H1 (cell line): Measurements from ENCODE around the gene NEU4. TPM values are rescaled to one million over a fixed set of nuclear protein-coding genes. Genes with fewer than 3 reads are reported as not detected.

Experiments used
- CTCF ChIA-PET: fragments of 300-600 bp; sonication (Branson Sonifier 250); formaldehyde crosslinking; loops from one replicate; lab custom pipeline; 2021; ENCODE audit not compliant: partially characterized antibody; lab: Charles Lee
- POLR2A ChIA-PET: fragments of 300-600 bp; sonication (Branson Sonifier 250); formaldehyde crosslinking; loops from one replicate; lab custom pipeline; 2021; ENCODE audit warnings: inconsistent platforms; ENCODE audit not compliant: partially characterized antibody; lab: Charles Lee
- DNase-seq, 2 experiments: peaks; one replicate each; pipeline versions ENCODE4 v3.0.0 to v3.0.0-alpha.2; 2010 to 2022; ENCODE audit warnings: low spot score in 2 of 2, low read depth in 1 of 2, mixed read lengths in 1 of 2
- FAIRE-seq: peaks from 2 replicates; lab custom pipeline; 2011; peaks lifted over from hg19 to GRCh38; lab: Jason Lieb, UNC
- H2AFZ ChIP-seq: 2 replicates; pipeline ENCODE4 v1.8.1; 2012; ENCODE audit warnings: low read length, inconsistent platforms
- H2AK5ac ChIP-seq: 2 replicates; pipeline ENCODE4 v1.6.1; 2013; ENCODE audit warnings: low read depth, low read length
- H2BK120ac ChIP-seq: replicated peaks from 2 replicates; pipeline ENCODE3; 2013; ENCODE audit warnings: low read depth, low read length, inconsistent platforms
- H2BK12ac ChIP-seq: 2 replicates; pipeline ENCODE4 v1.6.1; 2013; ENCODE audit warnings: low read depth, low read length
- H2BK15ac ChIP-seq: 2 replicates; pipeline ENCODE4 v1.6.1; 2013; ENCODE audit warnings: low read length
- H2BK20ac ChIP-seq: 2 replicates; pipeline ENCODE4 v1.6.1; 2013; ENCODE audit warnings: low read length
- H2BK5ac ChIP-seq: 2 replicates; pipeline ENCODE4 v1.6.1; 2013; ENCODE audit warnings: low read depth, low read length
- H3K14ac ChIP-seq: 2 replicates; pipeline ENCODE4 v1.6.1; 2013; ENCODE audit warnings: inconsistent platforms; ENCODE audit not compliant: insufficient read length
- H3K18ac ChIP-seq: 2 replicates; pipeline ENCODE4 v1.6.1; 2013; ENCODE audit warnings: low read length; ENCODE audit errors: extremely low read depth
- H3K23ac ChIP-seq: 2 replicates; pipeline ENCODE4 v1.6.1; 2013; ENCODE audit warnings: inconsistent platforms; ENCODE audit not compliant: insufficient read length
- H3K23me2 ChIP-seq: 2 replicates; pipeline ENCODE4 v1.6.1; 2013; ENCODE audit warnings: low read depth, low read length
- H3K27ac ChIP-seq: 2 replicates; pipeline ENCODE4 v1.6.1; 2011; ENCODE audit warnings: low read depth, low read length, inconsistent platforms
- H3K27me3 ChIP-seq, 4 experiments: replicated peaks in 1 of 4; 1 replicate in 1 of 4; 2 replicates in 3 of 4; pipeline versions ENCODE4 v1.6.1 to v1.8.1; 2011 to 2013; ENCODE audit warnings: low read length in 3 of 4, mild to moderate bottlenecking in 3 of 4, inconsistent platforms in 2 of 4, mixed read lengths in 2 of 4, moderate library complexity in 1 of 4; ENCODE audit not compliant: control insufficient read depth in 3 of 4, insufficient read depth in 3 of 4; ENCODE audit errors: extremely low read depth in 1 of 4
- H3K36me3 ChIP-seq, 4 experiments: 2 replicates each; pipeline versions ENCODE4 v1.6.1 to v1.8.1; 2011 to 2013; ENCODE audit warnings: mild to moderate bottlenecking in 4 of 4, low read length in 3 of 4, moderate library complexity in 2 of 4, control low read depth in 1 of 4, inconsistent platforms in 1 of 4; ENCODE audit not compliant: insufficient read depth in 4 of 4, control insufficient read depth in 2 of 4
- H3K4ac ChIP-seq: replicated peaks from 2 replicates; pipeline ENCODE3; 2013; ENCODE audit warnings: low read length, low read depth, mixed read lengths, inconsistent platforms; ENCODE audit not compliant: insufficient read length
- H3K4me1 ChIP-seq, 4 experiments: replicated peaks in 1 of 4; 1 replicate in 1 of 4; 2 replicates in 3 of 4; pipeline versions ENCODE4 v1.6.1 to v1.8.1; 2011 to 2013; ENCODE audit warnings: low read length in 3 of 4, inconsistent platforms in 2 of 4, mixed read lengths in 1 of 4; ENCODE audit not compliant: insufficient read depth in 4 of 4, control insufficient read depth in 3 of 4
- H3K4me2 ChIP-seq, 2 experiments: 2 replicates each; pipeline versions ENCODE4 v1.6.1 to v1.8.1; 2011 to 2013; ENCODE audit warnings: low read depth in 2 of 2, low read length in 2 of 2, control low read depth in 1 of 2, inconsistent platforms in 1 of 2, mild to moderate bottlenecking in 1 of 2; ENCODE audit not compliant: insufficient read depth in 1 of 2
- H3K4me3 ChIP-seq, 4 experiments: fragments of 200-600, 300-600 bp in 1 of 4; sonication (generic), shearing (Covaris generic), sonication (Bioruptor Twin) in 1 of 4; 2 replicates each; pipeline versions ENCODE4 v1.5.1 to v1.8.1; 2011 to 2016; ENCODE audit warnings: low read length in 4 of 4, low read depth in 3 of 4, control low read depth in 2 of 4, inconsistent platforms in 2 of 4, mild to moderate bottlenecking in 2 of 4, mixed read lengths in 1 of 4, moderate library complexity in 1 of 4; ENCODE audit not compliant: insufficient read depth in 2 of 4; ENCODE audit errors: extremely low read depth in 1 of 4
- H3K56ac ChIP-seq: replicated peaks from 2 replicates; pipeline ENCODE3; 2013; ENCODE audit warnings: low read depth, mild to moderate bottlenecking, mixed read lengths, low read length, inconsistent platforms; ENCODE audit not compliant: insufficient read length
- H3K79me1 ChIP-seq: 2 replicates; pipeline ENCODE4 v1.6.1; 2013; ENCODE audit warnings: low read depth, low read length, control low read depth
- H3K79me2 ChIP-seq, 2 experiments: 2 replicates each; pipeline versions ENCODE4 v1.6.1 to v1.8.1; 2012 to 2013; ENCODE audit warnings: low read length in 2 of 2, mild to moderate bottlenecking in 2 of 2, inconsistent platforms in 1 of 2; ENCODE audit not compliant: insufficient read depth in 2 of 2, control insufficient read depth in 1 of 2
- H3K9ac ChIP-seq, 4 experiments: replicated peaks in 1 of 4; 1 replicate in 1 of 4; 2 replicates in 3 of 4; pipeline versions ENCODE4 v1.6.1 to v1.8.1; 2011 to 2013; ENCODE audit warnings: low read depth in 3 of 4, low read length in 3 of 4, control low read depth in 2 of 4, mild to moderate bottlenecking in 2 of 4, moderate library complexity in 2 of 4, inconsistent platforms in 1 of 4; ENCODE audit errors: extremely low read depth in 1 of 4
- H3K9me3 ChIP-seq, 2 experiments: 2 replicates each; pipeline versions ENCODE4 v1.6.1 to v1.8.1; 2012 to 2013; ENCODE audit warnings: mild to moderate bottlenecking in 2 of 2, moderate library complexity in 2 of 2, control low read depth in 1 of 2, inconsistent platforms in 1 of 2, low read depth in 1 of 2, low read length in 1 of 2, mixed read lengths in 1 of 2; ENCODE audit not compliant: insufficient read depth in 2 of 2
- H4K20me1 ChIP-seq, 2 experiments: replicated peaks in 1 of 2; 2 replicates each; pipeline versions ENCODE3 to v1.8.1; 2011 to 2013; ENCODE audit warnings: inconsistent platforms in 2 of 2, low read length in 2 of 2, mild to moderate bottlenecking in 1 of 2; ENCODE audit not compliant: insufficient read depth in 2 of 2, control insufficient read depth in 1 of 2
- H4K5ac ChIP-seq: 2 replicates; pipeline ENCODE4 v1.6.1; 2013; ENCODE audit warnings: low read length, low read depth, mixed read lengths, inconsistent platforms; ENCODE audit not compliant: insufficient read length
- H4K8ac ChIP-seq: 2 replicates; pipeline ENCODE4 v1.8.0; 2013; ENCODE audit warnings: mild to moderate bottlenecking, moderate library complexity, low read length, inconsistent platforms; ENCODE audit not compliant: insufficient read depth; ENCODE audit errors: extremely low read depth
- H4K91ac ChIP-seq: replicated peaks from 2 replicates; pipeline ENCODE3; 2013; ENCODE audit warnings: low read length, mixed read lengths, inconsistent platforms; ENCODE audit not compliant: insufficient read length
- BCL11A ChIP-seq, 2 experiments: IDR thresholded peaks; one replicate each; pipeline ENCODE4 v1.6.1; 2011; ENCODE audit warnings: low read depth in 2 of 2, low read length in 2 of 2, mild to moderate bottlenecking in 2 of 2
- CHD1 ChIP-seq: IDR thresholded peaks from 2 replicates; pipeline ENCODE4 v1.6.1; 2012; ENCODE audit warnings: low read depth, low read length, improper control_type of control experiment
- CREB1 ChIP-seq: IDR thresholded peaks from 2 replicates; pipeline ENCODE4 v1.6.1; 2012; ENCODE audit warnings: inconsistent platforms
- FOSL1 ChIP-seq: IDR thresholded peaks from 2 replicates; pipeline ENCODE4 v1.6.1; 2011; ENCODE audit warnings: mild to moderate bottlenecking, low read depth, low read length, moderate library complexity; ENCODE audit not compliant: insufficient read depth
- HDAC2 ChIP-seq, 2 experiments: fragments of 300-600 bp in 1 of 2; sonication (generic) in 1 of 2; IDR thresholded peaks; 2 replicates each; pipeline ENCODE4 v1.6.1; 2011 to 2012; ENCODE audit warnings: low read depth in 2 of 2, low read length in 2 of 2, mild to moderate bottlenecking in 2 of 2, moderate library complexity in 2 of 2, borderline replicate concordance in 1 of 2, inconsistent platforms in 1 of 2
- JUND ChIP-seq: IDR thresholded peaks from 2 replicates; pipeline ENCODE4 v1.6.1; 2011; ENCODE audit warnings: mild to moderate bottlenecking, improper control_type of control experiment, low read length
- KDM4A ChIP-seq: IDR thresholded peaks from one replicate; pipeline ENCODE4 v1.7.1; 2012; ENCODE audit warnings: low read depth, mild to moderate bottlenecking, moderate library complexity, low read length, inconsistent platforms; ENCODE audit not compliant: severe bottlenecking
- POLR2A ChIP-seq, 2 experiments: IDR thresholded peaks; 1 replicate in 1 of 2; 2 replicates in 1 of 2; pipeline ENCODE4 v1.6.1; 2011; ENCODE audit warnings: low read depth in 2 of 2, low read length in 2 of 2, mild to moderate bottlenecking in 2 of 2; ENCODE audit errors: control extremely low read depth in 1 of 2
- POLR2AphosphoS5 ChIP-seq: IDR thresholded peaks from 2 replicates; pipeline ENCODE4 v1.6.1; 2011; ENCODE audit warnings: low read depth, low read length
- RFX5 ChIP-seq: IDR thresholded peaks from 2 replicates; pipeline ENCODE4 v1.6.1; 2011; ENCODE audit warnings: low read depth, low read length, improper control_type of control experiment, borderline replicate concordance
- SIRT6 ChIP-seq: IDR thresholded peaks from one replicate; pipeline ENCODE4 v1.7.1; 2012; ENCODE audit warnings: low read length, inconsistent platforms
- SP2 ChIP-seq: IDR thresholded peaks from 2 replicates; pipeline ENCODE4 v1.6.1; 2012; ENCODE audit warnings: mild to moderate bottlenecking, low read length, inconsistent platforms
- WGBS, 2 experiments: shearing (Covaris generic) in 1 of 2; methylation state at CpG; one replicate each; pipeline versions ENCODE4 v1.1.6 to v1.1.7; 2013 to 2015; ENCODE audit warnings: low lambda C conversion rate in 2 of 2, mixed read lengths in 2 of 2, inconsistent platforms in 1 of 2, low coverage in 1 of 2, missing lambda C conversion rate in 1 of 2; ENCODE audit not compliant: insufficient replicate concordance in 2 of 2, insufficient coverage in 1 of 2, insufficient read length in 1 of 2; ENCODE audit errors: extremely low coverage in 1 of 2, missing lambda C conversion rate in 1 of 2; 5-methylcytosine and 5-hydroxymethylcytosine counted together
- polyA plus RNA-seq, 7 experiments: library from polyadenylated mRNA; depleted of rRNA in 3 of 7; stranded (reverse) in 5 of 7; unstranded in 2 of 7; fragments of >200 nt in 5 of 7; fragments of 200-250 nt in 2 of 7; gene quantifications; 1 replicate in 5 of 7; 2 replicates in 1 of 7; 4 replicates in 1 of 7; pipeline versions ENCODE4 v1.2.1 to v1.2.3, GENCODE V29; 2011 to 2013; ENCODE audit warnings: missing spikeins in 2 of 7, mixed read lengths in 2 of 7
- total RNA-seq: library from RNA; stranded (reverse); fragmentation: NEBNext Ultra II Directional; extraction: Animal tissue kit (Norgen Biotek cat#: 25700); gene quantifications from 2 replicates; pipeline ENCODE4 v1.2.1, GENCODE V29; 2021
- TF ChIP-seq, protein P1 (sequence below): IDR thresholded peaks from 2 replicates; pipeline ENCODE4 v1.6.1; 2011; ENCODE audit warnings: low read length, improper control_type of control experiment

The NEU4 gene
- total and polyA plus RNA-seq, 2 of the 8 experiments (the other 6 are each of a cell fraction or from before 2014, with no cell fraction given): 0.32 to 0.50 TPM

DNA sequence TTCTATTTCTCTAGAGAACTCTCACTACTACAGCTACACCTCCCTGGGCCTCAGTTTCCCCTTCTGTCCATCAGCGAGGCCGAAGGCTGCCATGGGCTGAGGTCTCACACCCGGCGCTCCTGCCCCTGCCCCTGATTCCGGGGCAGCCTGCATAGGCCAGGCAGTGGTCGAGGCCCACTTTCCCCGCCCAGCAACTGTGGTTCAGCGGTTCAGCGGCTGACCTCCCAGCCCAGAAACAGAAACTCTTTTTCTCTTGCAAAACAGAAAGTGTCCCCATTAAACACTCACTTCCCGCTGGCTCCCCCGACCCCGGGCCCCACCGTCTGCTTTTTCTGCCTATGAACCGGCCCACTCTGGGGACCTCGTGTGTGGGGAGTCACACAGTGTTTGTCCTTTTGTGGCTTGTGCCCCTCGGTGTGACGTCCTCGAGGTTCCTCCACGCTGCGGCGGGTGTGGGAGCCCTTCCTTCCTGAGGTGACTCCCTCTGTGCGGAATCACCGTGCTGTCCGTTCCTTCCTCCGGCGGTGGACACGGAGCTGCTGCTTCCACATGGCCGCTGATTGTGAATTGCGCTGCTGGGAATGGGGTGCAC, 33.7 kb downstream of the NEU4 start:
- H3K9ac ChIP-seq: no peak overlapping the region
- H4K20me1 ChIP-seq: no peaks in the 10 kb centered on the region
- no peak overlapping the region for H3K56ac ChIP-seq
- H2BK5ac ChIP-seq: no peak overlapping the region
- no peak overlapping the region for H3K14ac ChIP-seq
- peaks cover 0 to 15% (median 11%) of the 10 kb centered on the region in 4 experiments; a peak in 4 of 7 replicates for H3K27me3 ChIP-seq
- DNase-seq: peak in 1 of 2 experiments; percentile 56
- H2BK15ac ChIP-seq: no peak overlapping the region
- H3K18ac ChIP-seq: no peak overlapping the region; the same call in 1 of the 2 replicates
- CTCF ChIA-PET: interaction anchor here (0.6 to 2.2 kb wide), 2 partner anchors 34 to 128 kb away, joined by 3 to 5 read pairs; partner anchors contain the start of gene NEU4
- WGBS, 2 experiments: 75% methylated on average over 25 of the region's 29 CpGs; no CpG with 5 or more reads in 1 of the 2 experiments
- H3K4me2 ChIP-seq: no peak overlapping the region
- H3K23ac ChIP-seq: no peak overlapping the region
- no peak overlapping the region for H3K4ac ChIP-seq
- no peaks in the 10 kb centered on the region for H3K36me3 ChIP-seq
- H2BK120ac ChIP-seq: no peak overlapping the region
- no peaks in the 10 kb centered on the region for H3K9me3 ChIP-seq
- H2AFZ ChIP-seq: no peak overlapping the region
- H2AK5ac ChIP-seq: 0 out of 2 replicates have a peak overlapping the region, but pooled peaks have one; percentile 32
- no peak overlapping the region for H4K91ac ChIP-seq
- H2BK20ac ChIP-seq: no peak overlapping the region
- no peak overlapping the region for H3K4me3 ChIP-seq
- no peaks in the 10 kb centered on the region for H3K79me2 ChIP-seq
- no peaks in the 10 kb centered on the region for H3K79me1 ChIP-seq
- H2BK12ac ChIP-seq: no peak overlapping the region
- H3K27ac ChIP-seq: no peak overlapping the region
- H4K8ac ChIP-seq: no peak overlapping the region
- FAIRE-seq: no peak
- POLR2A ChIA-PET: interaction anchor here (1.7 kb wide), 1 partner anchor 26 kb away, joined by 3 read pairs; the partner anchor contains the start of gene RTP5
- no peaks in the 10 kb centered on the region; the same call in 1 of the 2 replicates for H3K23me2 ChIP-seq
- no peak overlapping the region for H4K5ac ChIP-seq
- peaks cover 0 to 4% (median 0%) of the 10 kb centered on the region in 4 experiments; a peak in 1 of 7 replicates for H3K4me1 ChIP-seq
- TF ChIP-seq HDAC2 (IDR thresholded peaks at IDR 0.05; ENCODE audit: borderline replicate concordance in 1 of 2, low read depth in 2 of 2, low read length in 2 of 2) (no peak), RFX5 (no peak), SP2 (no peak), KDM4A (no peak), JUND (no peak), BCL11A (IDR thresholded peaks at IDR 0.05; ENCODE audit: low read depth in 2 of 2, low read length in 2 of 2) (no peak), CHD1 (no peak), FOSL1 (no peak), CREB1 (no peak), POLR2AphosphoS5 (no peak), SIRT6 (no peak), POLR2A (IDR thresholded peaks at IDR 0.05; ENCODE audit: control extremely low read depth in 1 of 2, low read depth in 2 of 2, low read length in 2 of 2) (no peak)
- TF ChIP-seq, protein P1, sequence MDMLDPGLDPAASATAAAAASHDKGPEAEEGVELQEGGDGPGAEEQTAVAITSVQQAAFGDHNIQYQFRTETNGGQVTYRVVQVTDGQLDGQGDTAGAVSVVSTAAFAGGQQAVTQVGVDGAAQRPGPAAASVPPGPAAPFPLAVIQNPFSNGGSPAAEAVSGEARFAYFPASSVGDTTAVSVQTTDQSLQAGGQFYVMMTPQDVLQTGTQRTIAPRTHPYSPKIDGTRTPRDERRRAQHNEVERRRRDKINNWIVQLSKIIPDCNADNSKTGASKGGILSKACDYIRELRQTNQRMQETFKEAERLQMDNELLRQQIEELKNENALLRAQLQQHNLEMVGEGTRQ: no peak
